GM21723 (cell line): ENCODE data around the gene WDR76.
"Not testable (repeated sequence)": the region's sequence is repeated elsewhere in the genome, so short reads cannot be mapped to it uniquely, and the experiment has no call there.

Source experiments
- ATAC-seq: cut with Tn5 transposase; IDR thresholded peaks from one replicate; pipeline ENCODE4 v1.9.1; 2021; ENCODE audit warnings: mild to moderate bottlenecking, moderate library complexity; ENCODE audit not compliant: unreplicated experiment

WDR76 gene

GRCh38 chr15:43826508-43827341 is at the start of gene WDR76:
TSS of gene WDR76 (plus strand) at chr15:43827002. CDS start at chr15:43827033, 31 bp downstream.
- peak; percentile 65 for ATAC-seq

GRCh38 chr15:43777267-43777914 is 49.4 kb upstream of the WDR76 start:
- ATAC-seq: peak; percentile 57

- no peak for ATAC-seq
Measured at GRCh38 chr15:43779016-43779415, 47.8 kb upstream of the WDR76 start.

GRCh38 chr15:43789409-43789808 is 37.4 kb upstream of the WDR76 start:
- no peak for ATAC-seq

GRCh38 chr15:43791993-43792760 is 34.6 kb upstream of the WDR76 start, which contains the start of gene SERF2:
TSS of gene SERF2 (plus strand) at chr15:43792320. CDS start at chr15:43792377, 57 bp downstream.
- peak; percentile 80 for ATAC-seq

- no peak for ATAC-seq
Measured at GRCh38 chr15:43792761-43793476, 33.9 kb upstream of the WDR76 start.

- no peak for ATAC-seq
Measured at GRCh38 chr15:43793647-43794046, 33.2 kb upstream of the WDR76 start.

GRCh38 chr15:43794269-43795037 is 32.3 kb upstream of the WDR76 start:
- ATAC-seq: no peak

- ATAC-seq: no peak
Measured at GRCh38 chr15:43795197-43795596, 31.6 kb upstream of the WDR76 start.

GRCh38 chr15:43795997-43796396 is 30.8 kb upstream of the WDR76 start:
- no peak for ATAC-seq

GRCh38 chr15:43796566-43796965 is 30.2 kb upstream of the WDR76 start:
- ATAC-seq: no peak

GRCh38 chr15:43799209-43799944 is 27.4 kb upstream of the WDR76 start:
- ATAC-seq: no peak

- no peak for ATAC-seq
Measured at GRCh38 chr15:43799945-43800285, 26.9 kb upstream of the WDR76 start, which contains the start of gene SERINC4. TSS of gene SERINC4 (minus strand) at chr15:43800220. CDS start at chr15:43799986, 234 bp downstream.

GRCh38 chr15:43800286-43801141 is 26.3 kb upstream of the WDR76 start, which contains the start of gene HYPK:
TSS of gene HYPK (plus strand) at chr15:43800599. CDS start at chr15:43800623, 24 bp downstream.
- peak; percentile 84 for ATAC-seq

GRCh38 chr15:43802676-43803075 is 24.1 kb upstream of the WDR76 start:
- not testable (repeated sequence) for ATAC-seq

- ATAC-seq: no peak
Measured at GRCh38 chr15:43808435-43808950, 18.3 kb upstream of the WDR76 start.

GRCh38 chr15:43808960-43809678 is 17.7 kb upstream of the WDR76 start:
- peak; percentile 70 for ATAC-seq
